Panc1 (cell line): ENCODE measurements around the gene OR51F2. TPM values are rescaled to one million over a fixed set of nuclear protein-coding genes. Genes with fewer than 3 reads are reported as not detected.
"Not testable (repeated sequence)": the region's sequence is repeated elsewhere in the genome, so short reads cannot be mapped to it uniquely, and the experiment has no call there.

ENCODE experiments used
- ATAC-seq: fragments of 200-7000 bp; cut with Tn5 transposase; 2 replicates; pipeline ENCODE4 v1.9.1; 2020; ENCODE audit warnings: mild to moderate bottlenecking, moderate library complexity
- BruUV-seq: library from RNA; stranded (reverse); fragments of 400-500 nt; replicated peaks from 2 replicates; lab custom pipeline; 2021; lab: Mats Ljungman, UMichigan
- CTCF ChIA-PET: fragments of 300-600 bp; sonication (Branson Sonifier 250); formaldehyde crosslinking; loops from one replicate; lab custom pipeline; 2022; ENCODE audit warnings: antibody characterized with exemption; lab: Charles Lee
- POLR2A ChIA-PET: fragments of 300-600 bp; sonication (Branson Sonifier 250); formaldehyde crosslinking; loops from one replicate; lab custom pipeline; 2022; ENCODE audit warnings: antibody characterized with exemption; lab: Charles Lee
- DNase-seq: peaks from one replicate; pipeline ENCODE4 v3.0.0-alpha.2; 2010; ENCODE audit warnings: low read depth, low spot score
- H3K27ac ChIP-seq: 2 replicates; pipeline ENCODE4 v1.5.1; 2011; ENCODE audit warnings: mild to moderate bottlenecking, low read length, inconsistent platforms
- H3K27me3 ChIP-seq: fragments of 200-500 bp; sonication (Bioruptor generic); 2 replicates; pipeline ENCODE4 v1.6.0; 2014; ENCODE audit warnings: low read length, inconsistent platforms; ENCODE audit not compliant: control insufficient read depth, insufficient read depth
- H3K36me3 ChIP-seq: fragments of 200-500 bp; sonication (Bioruptor generic); 2 replicates; pipeline ENCODE4 v1.5.1; 2014; ENCODE audit warnings: inconsistent platforms, mild to moderate bottlenecking, low read length, moderate library complexity; ENCODE audit not compliant: control insufficient read depth, insufficient read depth
- H3K4me1 ChIP-seq: 2 replicates; pipeline ENCODE4 v1.5.1; 2011; ENCODE audit warnings: inconsistent platforms, mild to moderate bottlenecking, low read length, moderate library complexity; ENCODE audit not compliant: control insufficient read depth, insufficient read depth
- H3K4me3 ChIP-seq, 2 experiments: 2 replicates each; pipeline ENCODE4 v1.5.1; 2011 to 2012; ENCODE audit warnings: low read depth in 2 of 2, low read length in 2 of 2, mild to moderate bottlenecking in 2 of 2, inconsistent platforms in 1 of 2, moderate library complexity in 1 of 2
- H3K9me3 ChIP-seq: fragments of 200-500 bp; sonication (Bioruptor generic); 2 replicates; pipeline ENCODE4 v1.5.1; 2014; ENCODE audit warnings: low read depth, mild to moderate bottlenecking, inconsistent platforms, low read length, moderate library complexity; ENCODE audit not compliant: control insufficient read depth, insufficient read depth
- CTCF ChIP-seq: fragments of 450-650 bp; IDR thresholded peaks from 2 replicates; pipeline ENCODE4 v1.5.1; 2017; ENCODE audit warnings: mild to moderate bottlenecking
- POLR2AphosphoS5 ChIP-seq: IDR thresholded peaks from 2 replicates; pipeline ENCODE4 v1.6.1; 2012; ENCODE audit warnings: mild to moderate bottlenecking, low read depth, low read length, moderate library complexity
- REST ChIP-seq, 2 experiments: IDR thresholded peaks; 2 replicates each; pipeline ENCODE4 v1.6.1; 2011 to 2012; ENCODE audit warnings: low read depth in 2 of 2, control low read depth in 1 of 2, low read length in 1 of 2, mild to moderate bottlenecking in 1 of 2, moderate library complexity in 1 of 2; ENCODE audit not compliant: insufficient read depth in 1 of 2
- SIN3A ChIP-seq: IDR thresholded peaks from 2 replicates; pipeline ENCODE4 v1.6.1; 2012; ENCODE audit warnings: low read depth, mild to moderate bottlenecking, low read length, moderate library complexity, borderline replicate concordance; ENCODE audit not compliant: insufficient read depth
- TCF7L2 ChIP-seq: IDR thresholded peaks from 2 replicates; pipeline ENCODE4 v1.6.1; 2011; ENCODE audit warnings: mild to moderate bottlenecking, low read depth, low read length, inconsistent platforms
- in situ Hi-C: cut with HindIII; loops from 2 replicates; pipeline ENCODE4 v1.10.0; 2016; ENCODE audit warnings: low sequenced_read_pairs, low pct_unique_long_range_greater_than_20kb
- intact Hi-C: fragments of 100-400 bp; cut with micrococcal nuclease; formaldehyde crosslinking; loops from one replicate; pipeline ENCODE4 v1.10.0; 2022; ENCODE audit not compliant: unreplicated experiment
- total RNA-seq: library from RNA; stranded (reverse); gene quantifications from one replicate; pipeline ENCODE4 v1.2.1, GENCODE V29; 2021; ENCODE audit not compliant: unreplicated experiment

The OR51F2 gene
- total RNA-seq, 1 experiment from 2014 or later = not detected

GRCh38 chr11:4848908-4849532, 27.9 kb downstream of the OR51F2 start, which contains the start of gene OR51S1:
TSS of gene OR51S1 (minus strand) at chr11:4849208. CDS start at chr11:4849208, 0 bp downstream.
- DNase-seq = no peak
- Histone ChIP-seq H3K36me3 (no peaks in the 10 kb centered on the region), H3K4me3 (no peak within 1 kb of the TSS), H3K4me1 (no peaks in the 10 kb centered on the region), H3K27me3 (no peaks in the 10 kb centered on the region), H3K9me3 (no peaks in the 10 kb centered on the region), H3K27ac (no peak within 1 kb of the TSS)
- ATAC-seq = no peak
- TF ChIP-seq TCF7L2 (no peak), SIN3A (no peak), CTCF (no peak), POLR2AphosphoS5 (no peak), REST (IDR thresholded peaks at IDR 0.05; ENCODE audit: insufficient read depth in 1 of 2, low read depth in 2 of 2, low read length in 1 of 2) (no peak)
- intact Hi-C loops = no loop called here
- in situ Hi-C loops = no loop called here
- POLR2A ChIA-PET = no interaction called here
- CTCF ChIA-PET = no interaction called here
- BruUV-seq = no TSS peak

- ATAC-seq (0 out of 2 replicates have a peak, but pooled peaks have one; percentile 38), DNase-seq (no peak)
- ChIA-PET CTCF (no interaction called here), POLR2A (no interaction called here)
- Histone ChIP-seq H3K27me3 (no peaks in the 10 kb centered on the region), H3K27ac (no peak overlapping the region), H3K9me3 (no peaks in the 10 kb centered on the region), H3K4me3 (no peak overlapping the region), H3K36me3 (no peaks in the 10 kb centered on the region), H3K4me1 (no peaks in the 10 kb centered on the region)
- TF ChIP-seq CTCF = no peak
- no peak for TF ChIP-seq POLR2AphosphoS5
- no peak for TF ChIP-seq REST (IDR thresholded peaks at IDR 0.05; ENCODE audit: insufficient read depth in 1 of 2, low read depth in 2 of 2, low read length in 1 of 2)
- TF ChIP-seq SIN3A = no peak
- TF ChIP-seq TCF7L2 = no peak
- intact Hi-C loops (no loop called here), in situ Hi-C loops (no loop called here)
- no TSS peak for BruUV-seq
Measured at GRCh38 chr11:4851033-4851432, 29.9 kb downstream of the OR51F2 start.

- POLR2A ChIA-PET, H3K27ac ChIP-seq, H3K4me1 ChIP-seq, BruUV-seq, H3K36me3 ChIP-seq, H3K9me3 ChIP-seq, H3K27me3 ChIP-seq, in situ Hi-C loops, DNase-seq, ATAC-seq, CTCF ChIA-PET, H3K4me3 ChIP-seq, intact Hi-C loops: not testable (repeated sequence)
Measured at GRCh38 chr11:4854286-4854685, 33.2 kb downstream of the OR51F2 start.
